ENCODE measurements around the gene MYRF.

- TF ChIP-seq MAF1 (CRISPR knock-in tag; IDR thresholded peaks at IDR 0.05; ENCODE audit: borderline replicate concordance) (no peak), CTCF (CRISPR knock-in tag; IDR thresholded peaks at IDR 0.05) (no peak), FOXJ3 (CRISPR knock-in tag; IDR thresholded peaks at IDR 0.05; ENCODE audit: borderline replicate concordance) (no peak)
These were observed 20.3 kb upstream of the MYRF start for GRCh38 chr11:61731952-61732675.

Data from HepG2 (cell line).